IMR-90 (cell line): ENCODE measurements around the gene SYN1. TPM values are rescaled to one million over a fixed set of nuclear protein-coding genes. Genes with fewer than 3 reads are reported as not detected.

Experiments used
- ATAC-seq: fragments of 200-7000 bp; cut with Tn5 transposase; 2 replicates; pipeline ENCODE4 v1.9.1; 2020; ENCODE audit warnings: low read depth, mild to moderate bottlenecking, moderate library complexity
- BruUV-seq: library from RNA; stranded (reverse); fragments of 400-500 nt; replicated peaks from 2 replicates; lab custom pipeline; 2021; lab: Mats Ljungman, UMichigan
- CTCF ChIA-PET: fragments of 300-600 bp; formaldehyde crosslinking; extraction: SDS; loops from one replicate; lab custom pipeline; 2021; ENCODE audit warnings: antibody characterized with exemption; lab: Yijun Ruan, JAX
- POLR2A ChIA-PET: fragments of 300-600 bp; sonication (Branson Sonifier 250); formaldehyde crosslinking; loops from one replicate; lab custom pipeline; 2022; ENCODE audit warnings: antibody characterized with exemption; ENCODE audit not compliant: unreplicated experiment; lab: Charles Lee
- DNase-seq: peaks from one replicate; pipeline ENCODE4 v3.0.0; 2013
- H2AFZ ChIP-seq: replicated peaks from 2 replicates; pipeline ENCODE3; 2013; ENCODE audit warnings: low read length, mild to moderate bottlenecking; ENCODE audit not compliant: poor library complexity
- H2AK5ac ChIP-seq: 2 replicates; pipeline ENCODE4 v1.6.1; 2013; ENCODE audit warnings: low read depth, low read length, inconsistent platforms
- H2AK9ac ChIP-seq: replicated peaks from 2 replicates; pipeline ENCODE3; 2013; ENCODE audit warnings: mild to moderate bottlenecking, low read depth, low read length, moderate library complexity; ENCODE audit not compliant: poor library complexity
- H2BK120ac ChIP-seq: 2 replicates; pipeline ENCODE4 v1.6.1; 2013; ENCODE audit warnings: low read depth, low read length, inconsistent platforms
- H2BK15ac ChIP-seq: 3 replicates; pipeline ENCODE4 v1.6.1; 2013; ENCODE audit warnings: low read depth, low read length, inconsistent platforms
- H2BK20ac ChIP-seq: 2 replicates; pipeline ENCODE4 v1.6.1; 2013; ENCODE audit warnings: low read depth, mild to moderate bottlenecking, inconsistent platforms, low read length, moderate library complexity
- H2BK5ac ChIP-seq: 2 replicates; pipeline ENCODE4 v1.6.1; 2013; ENCODE audit warnings: mild to moderate bottlenecking, low read depth, low read length, inconsistent platforms; ENCODE audit not compliant: poor library complexity, severe bottlenecking
- H3K14ac ChIP-seq: replicated peaks from 2 replicates; pipeline ENCODE4 v1.6.1; 2013; ENCODE audit warnings: low read depth, low read length, inconsistent platforms
- H3K18ac ChIP-seq: 2 replicates; pipeline ENCODE4 v1.6.1; 2013; ENCODE audit warnings: low read depth, low read length, control low read depth
- H3K23ac ChIP-seq: 2 replicates; pipeline ENCODE4 v1.6.1; 2013; ENCODE audit warnings: low read depth, low read length, inconsistent platforms
- H3K27ac ChIP-seq: 2 replicates; pipeline ENCODE4 v1.5.1; 2013; ENCODE audit warnings: mild to moderate bottlenecking, control low read depth, low read length; ENCODE audit not compliant: insufficient read depth
- H3K27me3 ChIP-seq: 2 replicates; pipeline ENCODE4 v1.6.1; 2013; ENCODE audit warnings: low read length; ENCODE audit not compliant: control insufficient read depth, insufficient read depth
- H3K36me3 ChIP-seq: 2 replicates; pipeline ENCODE4 v1.6.1; 2013; ENCODE audit warnings: low read length, mixed read lengths; ENCODE audit not compliant: control insufficient read depth, insufficient read depth
- H3K4ac ChIP-seq: 2 replicates; pipeline ENCODE4 v1.6.1; 2013; ENCODE audit warnings: low read depth, low read length, inconsistent platforms
- H3K4me1 ChIP-seq: 2 replicates; pipeline ENCODE4 v1.6.1; 2013; ENCODE audit warnings: low read length, mixed read lengths; ENCODE audit not compliant: control insufficient read depth, insufficient read depth
- H3K4me2 ChIP-seq: 2 replicates; pipeline ENCODE4 v1.6.1; 2013; ENCODE audit warnings: low read depth, mild to moderate bottlenecking, control low read depth, low read length, moderate library complexity
- H3K4me3 ChIP-seq: 2 replicates; pipeline ENCODE4 v1.5.1; 2013; ENCODE audit warnings: low read depth, mild to moderate bottlenecking, control low read depth, low read length, moderate library complexity; ENCODE audit not compliant: insufficient read depth
- H3K56ac ChIP-seq: 2 replicates; pipeline ENCODE4 v1.6.1; 2013; ENCODE audit warnings: low read length, inconsistent platforms; ENCODE audit not compliant: insufficient read depth; ENCODE audit errors: extremely low read depth
- H3K79me1 ChIP-seq, 2 experiments: 2 replicates each; pipeline ENCODE4 v1.6.1; 2013; ENCODE audit warnings: low read length in 2 of 2, inconsistent platforms in 1 of 2, low read depth in 1 of 2
- H3K9ac ChIP-seq: 2 replicates; pipeline ENCODE4 v1.6.1; 2013; ENCODE audit warnings: low read depth, low read length, control low read depth
- H3K9me1 ChIP-seq: 2 replicates; pipeline ENCODE4 v1.6.1; 2013; ENCODE audit warnings: low read length, inconsistent platforms; ENCODE audit not compliant: insufficient read depth
- H3K9me3 ChIP-seq: 2 replicates; pipeline ENCODE4 v1.6.1; 2013; ENCODE audit warnings: low read length; ENCODE audit not compliant: control insufficient read depth, insufficient read depth
- H4K20me1 ChIP-seq: 2 replicates; pipeline ENCODE4 v1.6.1; 2013; ENCODE audit warnings: low read length, inconsistent platforms; ENCODE audit not compliant: insufficient read depth
- H4K5ac ChIP-seq: 2 replicates; pipeline ENCODE4 v1.6.1; 2013; ENCODE audit warnings: mild to moderate bottlenecking, low read depth, low read length, control low read depth
- H4K8ac ChIP-seq, 2 experiments: 2 replicates each; pipeline ENCODE4 v1.6.1; 2013; ENCODE audit warnings: low read depth in 2 of 2, low read length in 2 of 2, control low read depth in 1 of 2, inconsistent platforms in 1 of 2
- H4K91ac ChIP-seq: 2 replicates; pipeline ENCODE4 v1.6.1; 2013; ENCODE audit warnings: low read depth, low read length, inconsistent platforms; ENCODE audit not compliant: insufficient read depth
- BHLHE40 ChIP-seq: fragments of 150-350 bp; IDR thresholded peaks from 2 replicates; pipeline ENCODE4 v1.6.1; 2016; ENCODE audit warnings: mild to moderate bottlenecking, low read depth, low read length
- CEBPB ChIP-seq: IDR thresholded peaks from 2 replicates; pipeline ENCODE4 v1.6.1; 2012; ENCODE audit warnings: low read depth, low read length, improper control_type of control experiment
- CHD1 ChIP-seq: IDR thresholded peaks from 2 replicates; pipeline ENCODE4 v1.6.1; 2012; ENCODE audit warnings: low read depth, low read length, improper control_type of control experiment
- FOS ChIP-seq: fragments of 150-350 bp; IDR thresholded peaks from 2 replicates; pipeline ENCODE4 v1.6.1; 2016; ENCODE audit warnings: low read depth, low read length
- MAZ ChIP-seq: IDR thresholded peaks from 2 replicates; pipeline ENCODE4 v1.6.1; 2012; ENCODE audit warnings: low read depth, mild to moderate bottlenecking, low read length, improper control_type of control experiment, moderate library complexity, borderline replicate concordance
- MXI1 ChIP-seq: IDR thresholded peaks from 2 replicates; pipeline ENCODE4 v1.6.1; 2012; ENCODE audit warnings: low read depth, mild to moderate bottlenecking, low read length, moderate library complexity, borderline replicate concordance
- NFE2L2 ChIP-seq: fragments of 150-350 bp; IDR thresholded peaks from 2 replicates; pipeline ENCODE4 v1.6.1; 2016; ENCODE audit warnings: low read depth, mild to moderate bottlenecking, low read length
- POLR2A ChIP-seq: IDR thresholded peaks from 2 replicates; pipeline ENCODE4 v1.6.1; 2012; ENCODE audit warnings: mild to moderate bottlenecking, low read depth, low read length
- RCOR1 ChIP-seq: IDR thresholded peaks from 2 replicates; pipeline ENCODE4 v1.6.1; 2012; ENCODE audit warnings: mild to moderate bottlenecking, low read length, improper control_type of control experiment; ENCODE audit not compliant: insufficient replicate concordance
- USF2 ChIP-seq: fragments of 150-350 bp; IDR thresholded peaks from 2 replicates; pipeline ENCODE4 v1.6.1; 2017; ENCODE audit warnings: mild to moderate bottlenecking, antibody characterized with exemption, low read length, low read depth
- WGBS, 2 experiments: methylation state at CpG; one replicate each; pipeline versions ENCODE4 v1.1.5 to v1.1.7; 2013; ENCODE audit warnings: missing lambda C conversion rate in 2 of 2; ENCODE audit not compliant: insufficient read length in 1 of 2; ENCODE audit errors: extremely low coverage in 2 of 2; 5-methylcytosine and 5-hydroxymethylcytosine counted together
- dilution Hi-C: fragments of 300-500 bp; cut with HindIII; formaldehyde crosslinking; loops from one replicate; pipeline ENCODE4 v1.14.3; 2018; ENCODE audit warnings: low sequenced_read_pairs; ENCODE audit not compliant: unreplicated experiment
- in situ Hi-C: fragments of 300-500 bp; cut with MboI; formaldehyde crosslinking; loops from 3 replicates; pipeline ENCODE4 v1.14.3; 2019; ENCODE audit warnings: low sequenced_read_pairs, inconsistent platforms, mixed read lengths
- intact Hi-C: fragments of 100-400 bp; cut with micrococcal nuclease; formaldehyde crosslinking; loops from 2 replicates; pipeline ENCODE4 v1.10.0; 2022
- polyA plus RNA-seq, 3 experiments: library from polyadenylated mRNA; depleted of rRNA; stranded (reverse); fragments of >200 nt; gene quantifications; 2 replicates each; pipeline ENCODE4 v1.2.3, GENCODE V29; 2012; ENCODE audit warnings: low replicate concordance in 1 of 3
- total RNA-seq: library from RNA; depleted of rRNA; stranded (reverse); fragments of >200 nt; gene quantifications from 2 replicates; pipeline ENCODE4 v1.2.3, GENCODE V29; 2012

SYN1 gene
- total and polyA plus RNA-seq, 2 of the 4 experiments (the other 2 are of a cell fraction): under 0.01 to 0.56 TPM

- peak within 1 kb of the TSS; percentile 68 for H4K5ac ChIP-seq
- peak within 1 kb of the TSS; percentile 69 for H3K23ac ChIP-seq
- intact Hi-C loops: loop anchor here (5.0 kb wide), 1 partner anchor 466 kb away; no protein-coding TSS in a partner anchor
- peaks cover 12% of the 10 kb centered on the region for H3K36me3 ChIP-seq
- peak within 1 kb of the TSS; percentile 85 for H3K4ac ChIP-seq
- ChIA-PET CTCF (interaction anchor here (0.6 kb wide), 1 partner anchor 83 kb away, joined by 3 read pairs; no protein-coding TSS in a partner anchor), POLR2A (no interaction called here)
- TF ChIP-seq FOS (peak; percentile 64; the same call in 1 of the 2 replicates), MAZ (peak; percentile 51; the same call in 1 of the 2 replicates), RCOR1 (no peak), NFE2L2 (no peak), CHD1 (peak; percentile 96; the same call in 1 of the 2 replicates), CEBPB (no peak), BHLHE40 (peak; percentile 98), POLR2A (peak; percentile 76; the same call in 1 of the 2 replicates), MXI1 (peak; percentile 45; the same call in 1 of the 2 replicates), USF2 (no peak)
- no peaks in the 10 kb centered on the region for H3K9me3 ChIP-seq
- dilution Hi-C loops: no loop called here
- H3K4me1 ChIP-seq: 0 out of 2 replicates have a peak, but pooled peaks cover 1% of the 10 kb centered on the region
- H2AK9ac ChIP-seq: peak within 1 kb of the TSS; percentile 88
- peak within 1 kb of the TSS; percentile 53; the same call in 1 of the 2 replicates for H2BK20ac ChIP-seq
- H3K27me3 ChIP-seq: no peaks in the 10 kb centered on the region
- peak within 1 kb of the TSS; percentile 72 for H3K4me3 ChIP-seq
- DNase-seq (peak; percentile 99), ATAC-seq (peak; percentile 89)
- H3K14ac ChIP-seq: peak within 1 kb of the TSS; percentile 84
- H3K9ac ChIP-seq: peak within 1 kb of the TSS; percentile 90
- H2AFZ ChIP-seq: peak within 1 kb of the TSS; percentile 92
- WGBS, 2 experiments: 31% methylated on average over 15 of the region's 59 CpGs; no CpG with 5 or more reads in 1 of the 2 experiments
- peak within 1 kb of the TSS; percentile 69 for H4K91ac ChIP-seq
- peak within 1 kb of the TSS; percentile 79 for H3K56ac ChIP-seq
- H3K79me1 ChIP-seq: peaks cover 12 to 43% of the 10 kb centered on the region in 2 experiments
- peak within 1 kb of the TSS; percentile 80 for H2BK120ac ChIP-seq
- H4K8ac ChIP-seq: peak within 1 kb of the TSS; percentile 65 to 99
- BruUV-seq: no TSS peak
- H2BK15ac ChIP-seq: peak within 1 kb of the TSS; percentile 57; the same call in 1 of the 3 replicates
- peaks cover 3% of the 10 kb centered on the region; the same call in 1 of the 2 replicates for H3K9me1 ChIP-seq
- in situ Hi-C loops: loop anchor here (5.0 kb wide), 1 partner anchor 86 kb away; no protein-coding TSS in a partner anchor
- H3K4me2 ChIP-seq: peak within 1 kb of the TSS; percentile 98
- peaks cover 4% of the 10 kb centered on the region for H4K20me1 ChIP-seq
- peak within 1 kb of the TSS; percentile 96 for H3K27ac ChIP-seq
- peak within 1 kb of the TSS; percentile 87 for H2AK5ac ChIP-seq
- peak within 1 kb of the TSS; percentile 42 for H3K18ac ChIP-seq
- peak within 1 kb of the TSS; percentile 94 for H2BK5ac ChIP-seq
Observed at GRCh38 chrX:47560934-47561658, 58.6 kb downstream of the SYN1 start, which contains the start of gene ARAF. ARAF (plus strand) TSS chrX:47561205; CDS start chrX:47562968, 1,763 bp downstream.
